ENCODE data around the gene GGCT. TPM values are rescaled to one million over a fixed set of nuclear protein-coding genes. Genes with fewer than 3 reads are reported as not detected.

The GGCT gene
- total and polyA plus RNA-seq, 2 donors (not counting 3 experiments of a cell fraction or from before 2014, with no cell fraction given): 21.1 to 44.3 TPM

DNA sequence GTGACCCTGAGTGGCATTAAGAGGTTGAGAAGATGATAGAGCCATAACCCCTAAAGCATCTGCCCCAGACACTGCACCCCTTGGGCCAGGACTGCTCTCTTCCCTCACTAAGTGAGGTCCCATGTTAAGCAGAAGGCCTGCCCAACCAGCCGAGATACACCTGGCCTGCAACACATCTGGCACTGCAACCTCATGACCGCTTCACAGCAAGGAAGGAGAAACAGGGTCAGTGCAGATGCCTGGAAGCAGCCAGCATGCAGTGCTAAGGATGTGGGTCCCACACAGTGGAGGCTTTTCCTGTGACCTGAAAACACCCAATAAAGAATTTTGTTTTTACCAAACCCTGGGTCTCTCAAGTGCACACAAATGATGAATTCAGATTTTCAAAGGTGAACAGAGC, 33.4 kb downstream of the GGCT start:
- POLR2A ChIA-PET: no interaction called here
- intact Hi-C loops (cut with micrococcal nuclease) (no loop called here), dilution Hi-C loops (cut with MboI; ENCODE audit: extremely low pct_ligation_motif_present, low sequenced_read_pairs) (no loop called here)
- H3K4me3 ChIP-seq (replicated peaks in 1 of 3; ENCODE audit: insufficient read depth in 1 of 3, low read depth in 1 of 3, low read length in 3 of 3): no peak overlapping the region
- no peak for FAIRE-seq
- H3K79me2 ChIP-seq (ENCODE audit: control insufficient read depth, insufficient read depth, low read length): peaks cover 84% of the 10 kb centered on the region
- no TSS peak for BruUV-seq (replicated peaks)
- no peaks in the 10 kb centered on the region for H3K9me3 ChIP-seq (replicated peaks; ENCODE audit: control insufficient read depth, insufficient read depth, low read length)
- H3K4me1 ChIP-seq (ENCODE audit: control insufficient read depth, extremely low read depth, insufficient read depth, low read length): peaks cover 72% of the 10 kb centered on the region
- no peak for DNase-seq (ENCODE audit: low read depth, low spot score)
- CTCF ChIA-PET: interaction anchor here (1.2 to 1.6 kb wide), 4 partner anchors 10 to 308 kb away, joined by 4 to 8 read pairs (median 6); no protein-coding TSS in a partner anchor
- H3K36me3 ChIP-seq (ENCODE audit: control insufficient read depth in 2 of 2, extremely low read depth in 1 of 2, insufficient read depth in 2 of 2, low read length in 2 of 2): no peaks in the 10 kb centered on the region
- H3K4me2 ChIP-seq (ENCODE audit: insufficient read depth, low read length): peak overlapping the region; percentile 56
- peak overlapping the region; percentile 93 for H3K27ac ChIP-seq (ENCODE audit: insufficient read depth, low read depth, low read length)
- TF ChIP-seq POLR2A (IDR thresholded peaks at IDR 0.05; ENCODE audit: low read depth, low read length) (peak; percentile 31), EZH2 (IDR thresholded peaks at IDR 0.05; ENCODE audit: borderline replicate concordance, low read depth, low read length, severe bottlenecking) (no peak)
- no peaks in the 10 kb centered on the region for H4K20me1 ChIP-seq (replicated peaks; ENCODE audit: control insufficient read depth, extremely low read depth, insufficient read depth, low read length)
- H3K9me1 ChIP-seq (replicated peaks; ENCODE audit: control insufficient read depth, extremely low read depth, insufficient read depth, low read length): no peaks in the 10 kb centered on the region
- no peaks in the 10 kb centered on the region for H3K27me3 ChIP-seq (ENCODE audit: control insufficient read depth in 2 of 2, insufficient read depth in 2 of 2, low read length in 2 of 2)
- H2AFZ ChIP-seq (ENCODE audit: low read depth, low read length): no peak overlapping the region
- H3K9ac ChIP-seq (replicated peaks; ENCODE audit: extremely low read depth, insufficient read depth, low read length): peak overlapping the region; percentile 4

DNA sequence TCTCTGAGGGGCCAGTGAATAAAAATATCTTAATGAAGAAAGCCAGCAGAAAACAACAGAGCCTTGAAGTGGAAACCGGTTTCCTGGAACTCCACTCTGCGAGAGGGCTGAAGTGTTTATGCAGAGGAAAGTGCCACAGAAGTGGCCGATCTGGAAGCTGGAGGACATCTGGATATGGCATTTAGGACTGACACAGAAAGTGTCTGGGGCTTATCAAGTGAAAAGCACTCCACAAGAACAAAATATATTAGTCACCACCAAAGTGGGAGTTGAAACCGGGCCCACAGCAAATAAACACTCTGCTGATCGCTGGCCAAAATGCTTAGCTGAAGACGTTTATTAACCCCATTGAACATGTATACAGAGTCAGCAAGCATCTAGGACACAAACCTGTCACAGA, 33.9 kb downstream of the GGCT start:
- CTCF ChIA-PET: interaction anchor here (1.2 to 1.6 kb wide), 3 partner anchors 12 to 307 kb away, joined by 4 to 8 read pairs (median 7); no protein-coding TSS in a partner anchor
- intact Hi-C loops (cut with micrococcal nuclease) (no loop called here), dilution Hi-C loops (cut with MboI; ENCODE audit: extremely low pct_ligation_motif_present, low sequenced_read_pairs) (no loop called here)
- DNase-seq (ENCODE audit: low read depth, low spot score) (peak; percentile 92), FAIRE-seq (peak; percentile 88)
- Histone ChIP-seq H3K9me3 (replicated peaks; ENCODE audit: control insufficient read depth, insufficient read depth, low read length) (no peaks in the 10 kb centered on the region), H3K9me1 (replicated peaks; ENCODE audit: control insufficient read depth, extremely low read depth, insufficient read depth, low read length) (no peaks in the 10 kb centered on the region), H3K36me3 (ENCODE audit: control insufficient read depth in 2 of 2, extremely low read depth in 1 of 2, insufficient read depth in 2 of 2, low read length in 2 of 2) (no peaks in the 10 kb centered on the region), H3K4me3 (replicated peaks in 1 of 3; ENCODE audit: insufficient read depth in 1 of 3, low read depth in 1 of 3, low read length in 3 of 3) (no peak overlapping the region), H2AFZ (ENCODE audit: low read depth, low read length) (no peak overlapping the region), H3K79me2 (ENCODE audit: control insufficient read depth, insufficient read depth, low read length) (peaks cover 83% of the 10 kb centered on the region), H4K20me1 (replicated peaks; ENCODE audit: control insufficient read depth, extremely low read depth, insufficient read depth, low read length) (no peaks in the 10 kb centered on the region), H3K9ac (replicated peaks; ENCODE audit: extremely low read depth, insufficient read depth, low read length) (peak overlapping the region; percentile 65), H3K27ac (ENCODE audit: insufficient read depth, low read depth, low read length) (peak overlapping the region; percentile 93), H3K4me2 (ENCODE audit: insufficient read depth, low read length) (peak overlapping the region; percentile 56), H3K27me3 (ENCODE audit: control insufficient read depth in 2 of 2, insufficient read depth in 2 of 2, low read length in 2 of 2) (no peaks in the 10 kb centered on the region), H3K4me1 (ENCODE audit: control insufficient read depth, extremely low read depth, insufficient read depth, low read length) (peaks cover 68% of the 10 kb centered on the region)
- TF ChIP-seq JUN (IDR thresholded peaks at IDR 0.05; ENCODE audit: borderline replicate concordance, insufficient read depth, insufficient read length, low read depth) (peak; percentile 31), EZH2 (IDR thresholded peaks at IDR 0.05; ENCODE audit: borderline replicate concordance, low read depth, low read length, severe bottlenecking) (no peak), MYC (IDR thresholded peaks at IDR 0.05; ENCODE audit: low read depth, low read length) (no peak), GATA2 (IDR thresholded peaks at IDR 0.05; ENCODE audit: insufficient read depth, insufficient read length, low read depth, low read length) (peak; percentile 16), FOS (IDR thresholded peaks at IDR 0.05; ENCODE audit: borderline replicate concordance, insufficient read depth, low read length) (peak; percentile 8), POLR2AphosphoS5 (IDR thresholded peaks at IDR 0.05; ENCODE audit: insufficient read depth, low read depth, low read length) (no peak), POLR2A (IDR thresholded peaks at IDR 0.05; ENCODE audit: low read depth, low read length) (no peak)
- no TSS peak for BruUV-seq (replicated peaks)
- POLR2A ChIA-PET: no interaction called here
